H9 (cell line): Measurements from ENCODE around the gene CAMTA1. TPM values are rescaled to one million over a fixed set of nuclear protein-coding genes. Genes with fewer than 3 reads are reported as not detected.

ENCODE experiments used
- DNase-seq: peaks from one replicate; pipeline ENCODE4 v3.0.0-alpha.2; 2017
- H2AFZ ChIP-seq: one replicate; pipeline ENCODE4 v1.6.1; 2013; ENCODE audit warnings: mild to moderate bottlenecking, low read length, control low read depth, moderate library complexity
- H2AK5ac ChIP-seq: 2 replicates; pipeline ENCODE4 v1.6.1; 2013; ENCODE audit warnings: low read length, control low read depth, mixed read lengths; ENCODE audit not compliant: insufficient read length
- H2BK120ac ChIP-seq: one replicate; pipeline ENCODE4 v1.6.1; 2013; ENCODE audit warnings: low read depth, mild to moderate bottlenecking, low read length, control low read depth, inconsistent platforms; ENCODE audit not compliant: poor library complexity, severe bottlenecking
- H2BK12ac ChIP-seq: 2 replicates; pipeline ENCODE4 v1.6.1; 2013; ENCODE audit warnings: low read length, control low read depth, mixed read lengths, low read depth; ENCODE audit not compliant: insufficient read length
- H2BK15ac ChIP-seq: 2 replicates; pipeline ENCODE4 v1.6.1; 2013; ENCODE audit warnings: low read depth, low read length, control low read depth
- H2BK20ac ChIP-seq: one replicate; pipeline ENCODE4 v1.6.1; 2013; ENCODE audit warnings: low read depth, mild to moderate bottlenecking, low read length, control low read depth, inconsistent platforms; ENCODE audit not compliant: poor library complexity, severe bottlenecking
- H2BK5ac ChIP-seq: 2 replicates; pipeline ENCODE4 v1.6.1; 2013; ENCODE audit warnings: low read length, control low read depth, mixed read lengths; ENCODE audit not compliant: insufficient read length
- H3K14ac ChIP-seq: 2 replicates; pipeline ENCODE4 v1.6.1; 2013; ENCODE audit warnings: low read length, control low read depth; ENCODE audit not compliant: insufficient read depth
- H3K18ac ChIP-seq: 2 replicates; pipeline ENCODE4 v1.6.1; 2013; ENCODE audit warnings: low read depth, mild to moderate bottlenecking, mixed read lengths, low read length, control low read depth; ENCODE audit not compliant: insufficient read length
- H3K23ac ChIP-seq: 2 replicates; pipeline ENCODE4 v1.6.1; 2013; ENCODE audit warnings: low read length, control low read depth, mixed read lengths, low read depth; ENCODE audit not compliant: insufficient read length
- H3K23me2 ChIP-seq: 2 replicates; pipeline ENCODE4 v1.6.1; 2013; ENCODE audit warnings: low read depth, mild to moderate bottlenecking, mixed read lengths, low read length, control low read depth; ENCODE audit not compliant: insufficient read length, poor library complexity, severe bottlenecking
- H3K27ac ChIP-seq: 2 replicates; pipeline ENCODE4 v1.5.1; 2013; ENCODE audit warnings: low read length, control low read depth, mixed read lengths, low read depth; ENCODE audit not compliant: insufficient read length
- H3K27me3 ChIP-seq: 2 replicates; pipeline ENCODE4 v1.6.1; 2013; ENCODE audit warnings: low read length, control low read depth, inconsistent platforms; ENCODE audit not compliant: insufficient read depth
- H3K4ac ChIP-seq: 2 replicates; pipeline ENCODE4 v1.6.1; 2013; ENCODE audit warnings: low read depth, mild to moderate bottlenecking, control low read depth, inconsistent platforms, low read length, moderate library complexity
- H3K4me1 ChIP-seq: 2 replicates; pipeline ENCODE4 v1.6.1; 2013; ENCODE audit warnings: low read length, control low read depth, inconsistent platforms; ENCODE audit not compliant: insufficient read depth
- H3K4me2 ChIP-seq: 2 replicates; pipeline ENCODE4 v1.6.1; 2013; ENCODE audit warnings: low read length, control low read depth, mixed read lengths; ENCODE audit not compliant: insufficient read length, insufficient read depth
- H3K56ac ChIP-seq: 2 replicates; pipeline ENCODE4 v1.6.1; 2013; ENCODE audit warnings: low read depth, mild to moderate bottlenecking, mixed read lengths, low read length, control low read depth; ENCODE audit not compliant: insufficient read length
- H3K79me1 ChIP-seq: 2 replicates; pipeline ENCODE4 v1.6.1; 2013; ENCODE audit warnings: low read depth, mild to moderate bottlenecking, moderate library complexity, low read length, control low read depth, inconsistent platforms; ENCODE audit not compliant: insufficient read depth, poor library complexity, severe bottlenecking
- H3K79me2 ChIP-seq: 2 replicates; pipeline ENCODE4 v1.6.1; 2013; ENCODE audit warnings: low read length, control low read depth, inconsistent platforms; ENCODE audit not compliant: insufficient read depth
- H3K9ac ChIP-seq: 2 replicates; pipeline ENCODE4 v1.6.1; 2013; ENCODE audit warnings: low read length, control low read depth, mixed read lengths; ENCODE audit not compliant: insufficient read length; ENCODE audit errors: extremely low read depth
- H3K9me3 ChIP-seq: one replicate; pipeline ENCODE4 v1.6.1; 2013; ENCODE audit warnings: low read depth, low read length, inconsistent platforms; ENCODE audit not compliant: control insufficient read depth
- H3T11ph ChIP-seq: one replicate; pipeline ENCODE4 v1.6.1; 2013; ENCODE audit warnings: mild to moderate bottlenecking, low read length, control low read depth, inconsistent platforms
- H4K20me1 ChIP-seq: one replicate; pipeline ENCODE4 v1.6.1; 2013; ENCODE audit not compliant: control insufficient read depth, insufficient read length, insufficient read depth
- H4K5ac ChIP-seq: 2 replicates; pipeline ENCODE4 v1.6.1; 2013; ENCODE audit warnings: low read depth, mild to moderate bottlenecking, mixed read lengths, low read length, control low read depth; ENCODE audit not compliant: insufficient read length
- H4K8ac ChIP-seq: replicated peaks from 2 replicates; pipeline ENCODE4 v1.6.1; 2013; ENCODE audit warnings: low read length, control low read depth, mixed read lengths, low read depth; ENCODE audit not compliant: insufficient read length
- H4K91ac ChIP-seq: 2 replicates; pipeline ENCODE4 v1.6.1; 2013; ENCODE audit warnings: low read depth, mild to moderate bottlenecking, moderate library complexity, mixed read lengths, low read length, control low read depth; ENCODE audit not compliant: insufficient read length
- H3K27ac Mint-ChIP-seq, 3 experiments: 2 replicates in 2 of 3; 3 replicates in 1 of 3; pipeline ENCODE4 v1.8.0; 2020 to 2021; ENCODE audit warnings: mixed read lengths in 3 of 3, mild to moderate bottlenecking in 1 of 3, moderate library complexity in 1 of 3
- H3K27me3 Mint-ChIP-seq: 2 replicates; pipeline ENCODE4 v1.8.0; 2021; ENCODE audit warnings: low read depth, mild to moderate bottlenecking, moderate library complexity, mixed read lengths
- H3K36me3 Mint-ChIP-seq, 3 experiments: 2 replicates in 2 of 3; 3 replicates in 1 of 3; pipeline ENCODE4 v1.8.0; 2020 to 2021; ENCODE audit warnings: low read depth in 3 of 3, mixed read lengths in 3 of 3; ENCODE audit not compliant: insufficient read depth in 1 of 3
- H3K4me1 Mint-ChIP-seq, 2 experiments: 2 replicates each; pipeline ENCODE4 v1.8.0; 2020; ENCODE audit warnings: mixed read lengths in 2 of 2
- H3K4me3 Mint-ChIP-seq, 2 experiments: 2 replicates in 1 of 2; 3 replicates in 1 of 2; pipeline ENCODE4 v1.8.0; 2020 to 2021; ENCODE audit warnings: mild to moderate bottlenecking in 2 of 2, mixed read lengths in 2 of 2, moderate library complexity in 1 of 2
- H3K9me3 Mint-ChIP-seq, 2 experiments: 2 replicates in 1 of 2; 3 replicates in 1 of 2; pipeline ENCODE4 v1.8.0; 2020; ENCODE audit warnings: mild to moderate bottlenecking in 2 of 2, mixed read lengths in 2 of 2, moderate library complexity in 1 of 2
- WGBS: extraction: QIAGEN DNeasy Blood & Tissue Kit; methylation state at CpG from one replicate; pipeline ENCODE4 v1.1.7; 2013; ENCODE audit warnings: missing lambda C conversion rate, low lambda C conversion rate, mixed read lengths; ENCODE audit not compliant: insufficient read length; ENCODE audit errors: extremely low coverage; 5-methylcytosine and 5-hydroxymethylcytosine counted together
- total RNA-seq: library from RNA; stranded (reverse); gene quantifications from 2 replicates; pipeline ENCODE4 v1.2.1, GENCODE V29; 2021
- TF ChIP-seq, protein P1 (sequence below): fragments of 200-600 bp; sonication (generic); conservative IDR thresholded peaks from 3 replicates; pipeline ENCODE4 v1.8.0; 2021; ENCODE audit warnings: antibody characterized with exemption, mild to moderate bottlenecking

Gene CAMTA1
- total RNA-seq, 1 experiment from 2014 or later, result 115 TPM

DNA sequence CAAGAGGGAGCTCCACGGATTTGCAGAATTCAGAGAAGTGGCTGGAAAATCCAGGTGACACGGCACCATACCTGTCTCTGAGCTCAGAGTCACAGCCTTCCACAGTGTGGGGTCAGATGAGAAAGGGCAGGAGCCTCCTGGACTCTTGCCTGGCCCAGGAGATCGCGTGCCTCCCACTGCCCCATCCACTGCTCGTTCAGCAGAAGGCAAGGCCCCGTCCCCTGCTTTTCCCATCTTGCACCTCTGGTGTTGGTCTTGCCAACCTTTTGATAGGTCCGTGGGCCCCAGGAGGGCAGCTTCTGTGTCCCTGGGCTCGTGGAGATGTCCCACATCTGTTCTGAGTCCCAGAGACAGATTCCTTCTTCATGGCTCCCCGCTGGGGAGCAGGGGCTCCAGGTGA is 902.2 kb downstream of the CAMTA1 start:
- H3K4ac ChIP-seq, result no peak overlapping the region
- no peak overlapping the region for H2BK120ac ChIP-seq
- no peaks in the 10 kb centered on the region for H3K9me3 ChIP-seq
- H3K27me3 Mint-ChIP-seq, result peaks cover 32% of the 10 kb centered on the region
- no peaks in the 10 kb centered on the region for H3K79me1 ChIP-seq
- no peak overlapping the region for H2AFZ ChIP-seq
- no peak overlapping the region for H3T11ph ChIP-seq
- no peak overlapping the region for H2BK15ac ChIP-seq
- H2BK5ac ChIP-seq, result no peak overlapping the region
- no peak overlapping the region for H3K9ac ChIP-seq
- H3K4me3 Mint-ChIP-seq, result no peak overlapping the region
- H4K5ac ChIP-seq, result no peak overlapping the region
- H4K8ac ChIP-seq, result no peak overlapping the region
- WGBS, result no CpG with 5 or more reads among the region's 9 CpGs
- H2AK5ac ChIP-seq, result no peak overlapping the region
- H2BK12ac ChIP-seq, result no peak overlapping the region
- no peak overlapping the region for H3K27ac Mint-ChIP-seq
- H3K14ac ChIP-seq, result no peak overlapping the region
- H4K91ac ChIP-seq, result no peak overlapping the region
- H3K4me1 ChIP-seq, result no peaks in the 10 kb centered on the region
- no peak overlapping the region for H3K27ac ChIP-seq
- H3K79me2 ChIP-seq, result no peaks in the 10 kb centered on the region
- peaks cover 8% of the 10 kb centered on the region in 2 experiments; a peak in 4 of 5 replicates for H3K9me3 Mint-ChIP-seq
- TF ChIP-seq, protein P1, sequence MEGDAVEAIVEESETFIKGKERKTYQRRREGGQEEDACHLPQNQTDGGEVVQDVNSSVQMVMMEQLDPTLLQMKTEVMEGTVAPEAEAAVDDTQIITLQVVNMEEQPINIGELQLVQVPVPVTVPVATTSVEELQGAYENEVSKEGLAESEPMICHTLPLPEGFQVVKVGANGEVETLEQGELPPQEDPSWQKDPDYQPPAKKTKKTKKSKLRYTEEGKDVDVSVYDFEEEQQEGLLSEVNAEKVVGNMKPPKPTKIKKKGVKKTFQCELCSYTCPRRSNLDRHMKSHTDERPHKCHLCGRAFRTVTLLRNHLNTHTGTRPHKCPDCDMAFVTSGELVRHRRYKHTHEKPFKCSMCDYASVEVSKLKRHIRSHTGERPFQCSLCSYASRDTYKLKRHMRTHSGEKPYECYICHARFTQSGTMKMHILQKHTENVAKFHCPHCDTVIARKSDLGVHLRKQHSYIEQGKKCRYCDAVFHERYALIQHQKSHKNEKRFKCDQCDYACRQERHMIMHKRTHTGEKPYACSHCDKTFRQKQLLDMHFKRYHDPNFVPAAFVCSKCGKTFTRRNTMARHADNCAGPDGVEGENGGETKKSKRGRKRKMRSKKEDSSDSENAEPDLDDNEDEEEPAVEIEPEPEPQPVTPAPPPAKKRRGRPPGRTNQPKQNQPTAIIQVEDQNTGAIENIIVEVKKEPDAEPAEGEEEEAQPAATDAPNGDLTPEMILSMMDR, result no peak
- H3K23me2 ChIP-seq, result no peaks in the 10 kb centered on the region
- H3K36me3 Mint-ChIP-seq, result peaks cover 0 to 4% (median 3%) of the 10 kb centered on the region in 3 experiments; a peak in 2 of 7 replicates
- H3K4me1 Mint-ChIP-seq, result peaks cover 16% of the 10 kb centered on the region in 2 experiments
- no peaks in the 10 kb centered on the region for H4K20me1 ChIP-seq
- no peak overlapping the region for H3K18ac ChIP-seq
- DNase-seq, result no peak
- H2BK20ac ChIP-seq, result no peak overlapping the region
- no peak overlapping the region for H3K23ac ChIP-seq
- no peak overlapping the region for H3K56ac ChIP-seq
- H3K27me3 ChIP-seq, result no peaks in the 10 kb centered on the region
- no peak overlapping the region for H3K4me2 ChIP-seq
